Neural cell (in vitro differentiated cells): Measurements from ENCODE around the gene PPP1R8.

Source experiments
- CTCF ChIP-seq: fragments of 450-650 bp; IDR thresholded peaks from 2 replicates; pipeline ENCODE4 v1.5.1; 2014; ENCODE audit warnings: antibody characterized with exemption, mild to moderate bottlenecking, moderate library complexity; ENCODE audit not compliant: poor library complexity, severe bottlenecking
- EZH2 ChIP-seq: fragments of 200-600, 300-800 bp; shearing (Covaris generic), sonication (generic); IDR thresholded peaks from 2 replicates; pipeline ENCODE4 v1.6.1; 2014; ENCODE audit warnings: antibody characterized with exemption, low read length, borderline replicate concordance, mild to moderate bottlenecking; ENCODE audit not compliant: insufficient read depth, poor library complexity, severe bottlenecking

DNA sequence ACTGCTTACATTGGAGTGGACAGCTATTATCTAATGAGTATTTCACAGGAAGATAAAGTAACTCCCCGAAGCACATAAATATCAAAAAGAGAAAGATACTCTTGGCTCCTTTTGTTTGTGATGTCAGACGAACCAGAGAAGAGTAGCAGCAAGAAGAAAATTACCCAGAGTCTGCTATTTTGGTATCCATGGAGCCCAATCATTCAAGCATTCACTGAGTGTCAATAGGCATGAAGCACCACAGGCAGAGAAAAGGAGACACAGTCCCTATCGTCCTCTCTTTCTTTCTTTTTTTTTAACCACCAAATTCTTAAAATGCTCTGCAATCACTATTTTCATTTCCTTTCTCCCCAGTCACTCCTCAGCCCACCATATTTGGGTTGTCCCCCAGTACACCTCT lies 63.9 kb downstream of the PPP1R8 start:
- no peak for TF ChIP-seq EZH2
- no peak for TF ChIP-seq CTCF
